COR-L47 (cell line): ENCODE data around the gene USP11.

ENCODE experiments used
- DNase-seq: peaks from one replicate; lab custom pipeline; 2025; lab: John Stamatoyannopoulos, UW

USP11 gene

DNA sequence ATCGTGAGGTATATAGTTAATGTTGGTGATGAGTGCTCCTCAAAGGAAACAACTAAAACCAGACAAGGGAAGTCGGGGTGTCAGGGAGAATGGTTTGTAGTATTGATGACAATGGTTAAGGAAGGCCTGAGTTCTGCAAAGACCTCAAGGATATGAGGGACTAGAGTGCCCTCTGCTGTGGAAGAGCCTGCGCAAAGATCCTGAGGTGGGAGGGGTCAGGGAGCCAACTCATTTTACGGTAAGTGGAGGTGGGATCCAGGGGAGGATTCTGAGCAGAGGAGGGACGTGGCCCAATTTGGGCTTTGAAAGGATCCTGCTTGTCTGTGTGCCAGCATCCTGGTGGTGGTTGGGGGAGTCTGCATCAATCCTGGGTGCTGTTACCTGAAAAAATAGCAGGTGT lies 27.8 kb upstream of the USP11 start:
- DNase-seq: no peak

DNA sequence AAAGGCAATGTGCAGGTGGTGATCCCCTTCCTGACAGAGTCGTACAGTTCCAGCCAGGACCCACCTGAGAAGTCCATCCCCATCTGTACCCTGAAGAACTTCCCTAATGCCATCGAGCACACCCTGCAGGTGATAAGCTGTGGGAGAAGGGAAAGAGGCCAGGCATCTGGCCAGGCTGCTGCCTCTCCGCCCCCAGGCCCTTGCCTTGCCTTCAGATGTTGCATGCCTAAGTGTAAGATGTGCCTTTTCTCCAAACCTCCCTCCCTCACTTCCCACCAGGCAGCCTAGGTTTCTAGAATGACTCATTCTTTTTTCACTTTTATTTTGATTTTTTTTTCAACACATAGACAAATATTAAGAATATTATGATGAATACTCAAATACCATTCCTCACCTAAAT lies 26.5 kb upstream of the USP11 start:
- DNase-seq: no peak

DNA sequence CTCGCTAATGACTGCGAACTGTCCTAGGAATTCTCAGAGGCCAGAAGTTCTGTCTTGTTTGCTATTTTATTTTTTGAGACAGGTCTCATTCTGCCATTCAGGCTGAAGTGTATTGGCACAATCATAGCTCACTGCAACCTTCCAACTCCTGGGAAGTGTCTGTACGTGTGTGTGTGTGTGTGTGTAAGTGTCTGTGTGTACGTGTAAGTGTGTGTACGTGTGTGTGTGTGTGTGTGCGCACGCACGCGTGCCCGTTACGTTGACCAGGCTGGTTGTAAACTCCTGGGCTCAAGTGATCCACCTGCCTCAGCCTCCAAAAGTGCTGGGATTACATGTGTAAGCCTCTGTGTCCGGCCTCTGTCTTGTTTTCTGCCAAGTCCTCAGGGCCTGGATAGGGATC lies 24.7 kb upstream of the USP11 start:
- no peak for DNase-seq

DNA sequence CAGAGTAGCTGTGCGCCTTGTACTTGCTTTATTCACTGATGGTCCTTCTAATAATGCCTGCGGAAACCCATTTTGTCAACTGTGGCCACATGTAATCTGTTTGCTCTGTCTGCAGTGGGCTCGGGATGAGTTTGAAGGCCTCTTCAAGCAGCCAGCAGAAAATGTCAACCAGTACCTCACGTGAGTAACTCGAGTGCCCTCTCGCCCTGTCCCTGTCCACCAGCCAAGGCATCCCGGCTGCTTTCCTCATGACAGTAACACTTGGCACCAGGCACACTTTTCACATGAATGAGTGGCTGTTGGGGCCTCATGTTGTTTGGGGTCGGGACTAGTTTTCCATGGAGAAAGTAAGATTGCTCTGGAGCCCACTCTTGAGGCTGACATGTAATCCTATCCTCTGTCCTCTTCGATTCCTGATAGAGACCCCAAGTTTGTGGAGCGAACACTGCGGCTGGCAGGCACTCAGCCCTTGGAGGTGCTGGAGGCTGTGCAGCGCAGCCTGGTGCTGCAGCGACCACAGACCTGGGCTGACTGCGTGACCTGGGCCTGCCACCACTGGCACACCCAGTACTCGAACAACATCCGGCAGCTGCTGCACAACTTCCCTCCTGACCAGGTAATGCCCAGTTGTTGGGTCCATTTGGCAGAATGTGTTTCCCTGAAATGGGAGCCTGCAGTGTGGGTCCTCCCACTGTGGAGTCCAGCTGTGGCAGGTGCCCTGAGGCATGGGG lies 23.1 kb upstream of the USP11 start:
- no peak for DNase-seq

DNA sequence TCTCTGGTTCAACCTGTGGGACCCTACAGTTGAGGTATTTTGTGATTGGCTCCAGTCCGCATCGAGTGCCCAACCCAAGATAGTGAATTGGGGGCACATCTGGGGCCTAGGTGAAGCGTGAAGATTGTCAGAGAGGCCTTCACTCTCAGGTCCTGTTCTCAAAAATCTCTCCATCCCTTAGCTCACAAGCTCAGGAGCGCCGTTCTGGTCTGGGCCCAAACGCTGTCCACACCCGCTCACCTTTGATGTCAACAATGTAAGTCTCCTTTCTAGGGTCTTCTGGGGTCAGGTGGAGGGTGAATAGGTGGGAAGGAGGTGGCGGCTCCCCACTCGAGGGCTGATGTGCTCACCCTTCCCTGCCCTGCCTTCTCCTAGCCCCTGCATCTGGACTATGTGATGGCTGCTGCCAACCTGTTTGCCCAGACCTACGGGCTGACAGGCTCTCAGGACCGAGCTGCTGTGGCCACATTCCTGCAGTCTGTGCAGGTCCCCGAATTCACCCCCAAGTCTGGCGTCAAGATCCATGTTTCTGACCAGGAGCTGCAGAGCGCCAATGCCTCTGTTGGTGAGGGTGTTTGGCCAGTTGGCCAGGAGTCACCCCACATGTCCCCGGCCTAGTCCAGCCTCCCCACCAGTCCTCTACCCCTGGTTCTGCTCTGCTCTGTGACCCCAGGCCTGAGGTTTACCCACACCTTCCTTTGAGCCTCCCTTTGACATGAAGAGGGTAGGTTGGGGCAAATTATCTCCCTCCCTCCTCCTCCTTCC lies 22.0 kb upstream of the USP11 start:
- no peak for DNase-seq

DNA sequence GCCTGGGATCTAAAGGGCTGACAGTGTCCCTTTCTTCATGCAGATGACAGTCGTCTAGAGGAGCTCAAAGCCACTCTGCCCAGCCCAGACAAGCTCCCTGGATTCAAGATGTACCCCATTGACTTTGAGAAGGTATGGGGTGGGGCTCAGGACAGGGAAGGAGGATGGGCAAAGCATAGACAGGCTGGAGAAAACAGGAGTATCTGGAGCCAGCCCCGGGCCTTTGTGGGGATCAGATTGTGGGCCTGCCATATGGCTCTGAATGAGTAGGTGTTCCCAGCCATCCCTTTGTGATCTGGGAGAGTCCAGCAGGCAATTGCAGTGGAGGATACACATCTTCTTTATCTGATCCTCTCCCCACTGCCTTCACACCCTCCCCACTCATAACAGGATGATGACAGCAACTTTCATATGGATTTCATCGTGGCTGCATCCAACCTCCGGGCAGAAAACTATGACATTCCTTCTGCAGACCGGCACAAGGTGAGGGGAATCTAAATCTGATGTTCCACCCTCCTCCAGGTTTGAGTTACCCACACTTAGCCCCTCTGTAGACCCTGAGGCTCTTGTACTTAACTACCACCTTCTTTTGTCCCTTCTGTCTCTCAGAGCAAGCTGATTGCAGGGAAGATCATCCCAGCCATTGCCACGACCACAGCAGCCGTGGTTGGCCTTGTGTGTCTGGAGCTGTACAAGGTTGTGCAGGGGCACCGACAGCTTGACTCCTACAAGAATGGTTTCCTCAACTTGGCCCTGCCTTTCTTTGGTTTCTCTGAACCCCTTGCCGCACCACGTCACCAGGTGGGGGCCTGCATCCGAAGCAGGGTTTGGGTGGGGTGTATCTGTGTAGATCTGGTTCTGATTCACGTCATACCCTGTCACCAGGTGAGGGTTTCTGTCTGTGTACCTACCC lies 20.2 kb upstream of the USP11 start:
- DNase-seq: no peak

DNA sequence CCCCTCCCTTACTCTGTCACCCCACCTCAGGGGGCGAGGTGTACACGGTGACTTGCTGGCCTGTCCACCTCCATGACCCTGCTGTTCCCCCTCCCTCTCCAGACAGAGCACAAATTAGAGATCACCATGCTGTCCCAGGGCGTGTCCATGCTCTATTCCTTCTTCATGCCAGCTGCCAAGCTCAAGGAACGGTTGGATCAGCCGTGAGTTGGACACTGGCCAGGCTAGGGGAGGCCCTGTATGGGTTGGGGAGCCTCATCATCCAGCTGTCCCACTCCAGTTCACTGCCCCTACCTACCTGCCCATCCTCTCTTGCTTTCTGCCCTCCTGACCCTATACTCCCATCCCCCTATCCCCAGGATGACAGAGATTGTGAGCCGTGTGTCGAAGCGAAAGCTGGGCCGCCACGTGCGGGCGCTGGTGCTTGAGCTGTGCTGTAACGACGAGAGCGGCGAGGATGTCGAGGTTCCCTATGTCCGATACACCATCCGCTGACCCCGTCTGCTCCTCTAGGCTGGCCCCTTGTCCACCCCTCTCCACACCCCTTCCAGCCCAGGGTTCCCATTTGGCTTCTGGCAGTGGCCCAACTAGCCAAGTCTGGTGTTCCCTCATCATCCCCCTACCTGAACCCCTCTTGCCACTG lies 18.3 kb upstream of the USP11 start:
- DNase-seq: no peak

DNA sequence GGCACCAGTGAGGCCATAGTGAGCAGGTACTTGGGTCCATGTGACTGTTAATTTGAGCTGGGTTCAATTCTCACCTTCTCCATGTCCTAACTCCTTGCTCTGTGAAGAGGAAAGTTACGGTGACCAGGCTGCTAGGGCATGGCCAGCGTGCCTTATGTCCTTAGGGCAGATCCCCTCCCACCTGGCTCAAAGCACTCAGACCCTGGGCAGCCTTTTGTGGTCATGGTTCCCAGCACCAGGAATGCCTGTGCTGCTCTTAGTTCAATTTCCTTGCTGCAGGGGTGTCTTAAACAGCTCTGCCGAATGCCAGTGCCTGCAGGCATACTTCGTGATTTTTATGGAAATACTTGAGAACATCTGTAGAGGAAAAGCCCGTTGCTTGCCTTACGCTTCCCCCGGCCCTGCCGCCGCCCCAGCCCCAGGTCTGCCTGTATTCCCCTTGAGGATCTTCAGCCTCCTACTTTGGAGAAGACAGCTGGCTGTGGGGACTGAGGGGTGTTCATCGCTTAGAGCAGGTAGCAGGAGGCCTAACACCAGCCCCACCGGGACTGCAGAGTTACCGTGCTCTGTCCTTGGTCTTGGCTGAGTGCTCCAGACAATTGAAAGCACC lies 17.4 kb upstream of the USP11 start:
- no peak for DNase-seq

DNA sequence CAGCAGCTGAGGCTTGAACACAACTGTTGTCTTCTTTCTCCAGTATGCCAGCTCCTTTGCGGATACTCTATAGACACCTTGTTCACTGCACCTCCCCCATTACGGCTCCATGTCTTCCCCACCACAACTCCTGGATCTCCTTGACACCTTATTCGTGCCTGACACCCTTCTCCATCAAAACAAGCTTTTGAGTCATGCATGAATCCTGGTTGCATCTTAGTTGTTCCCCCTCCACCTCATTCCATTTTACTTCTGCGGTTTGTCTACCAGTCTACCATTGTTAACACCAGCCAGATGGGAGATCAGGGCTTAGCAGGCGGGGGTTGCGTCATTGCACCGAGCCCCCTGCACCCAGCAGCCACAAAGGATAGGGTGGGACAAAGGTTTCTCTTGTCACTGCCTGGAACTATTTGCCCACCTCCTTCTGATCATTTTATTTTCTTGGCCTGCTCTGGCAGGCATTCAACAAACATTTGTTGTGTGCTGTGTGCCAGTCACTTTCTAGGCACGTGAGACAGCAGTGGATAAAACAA lies 16.4 kb upstream of the USP11 start:
- no peak for DNase-seq

DNA sequence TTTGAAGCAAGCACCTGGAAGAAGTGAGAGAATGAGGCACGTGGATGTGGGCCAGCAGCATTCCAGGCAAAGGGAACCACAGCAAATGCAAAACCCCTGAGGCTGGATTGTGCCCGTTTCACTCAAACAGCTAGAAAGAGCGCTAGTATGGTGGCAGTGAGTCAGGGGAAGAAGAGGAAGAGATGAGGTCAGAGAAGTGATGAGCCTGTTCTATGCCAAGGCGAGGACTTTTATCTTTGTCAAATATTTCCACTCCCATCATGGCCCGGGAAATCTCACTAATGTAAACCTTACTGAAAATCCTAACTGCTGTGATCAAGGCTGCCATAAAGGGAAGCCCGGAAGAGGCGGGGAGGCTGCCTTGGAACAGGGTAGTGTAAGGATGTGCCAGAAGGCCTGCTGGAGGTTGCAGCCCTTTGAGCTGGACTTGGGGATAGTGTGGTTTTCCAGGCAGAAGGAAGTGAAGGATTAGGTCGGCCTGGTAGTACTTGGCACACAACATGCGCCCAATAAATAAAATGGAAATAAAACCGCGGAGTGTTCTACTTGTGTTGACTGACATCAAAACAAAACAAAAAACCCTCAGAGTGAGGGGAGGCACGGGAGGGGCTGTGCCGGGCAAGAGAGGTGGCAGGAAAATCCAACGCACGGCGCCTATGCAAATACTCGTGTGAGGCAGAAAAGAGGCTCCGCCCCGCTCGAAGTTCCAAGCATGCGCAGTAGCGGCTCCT lies 15.5 kb upstream of the USP11 start:
- DNase-seq: no peak

DNA sequence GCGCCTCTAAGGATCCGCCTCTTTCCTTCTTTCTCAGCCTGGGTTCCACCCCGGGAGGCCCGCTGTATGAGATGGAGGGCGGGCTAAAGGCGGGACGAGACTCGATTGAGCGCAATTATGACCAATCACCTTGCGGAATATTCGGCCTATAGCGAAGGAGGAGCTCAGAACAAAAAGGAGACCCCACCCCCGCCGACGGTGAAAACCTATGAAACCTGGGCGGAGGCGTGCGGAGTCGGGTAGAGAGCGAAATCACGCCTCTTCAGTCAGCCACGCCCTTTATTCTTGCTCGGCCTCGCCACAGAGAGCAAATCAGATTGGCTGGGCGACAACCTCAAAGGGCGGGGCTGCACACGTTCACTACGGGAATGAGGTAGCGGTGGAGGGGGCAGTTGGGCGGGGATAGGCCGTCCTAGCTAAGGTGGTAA lies 14.9 kb upstream of the USP11 start:
- DNase-seq: peak; percentile 96

DNA sequence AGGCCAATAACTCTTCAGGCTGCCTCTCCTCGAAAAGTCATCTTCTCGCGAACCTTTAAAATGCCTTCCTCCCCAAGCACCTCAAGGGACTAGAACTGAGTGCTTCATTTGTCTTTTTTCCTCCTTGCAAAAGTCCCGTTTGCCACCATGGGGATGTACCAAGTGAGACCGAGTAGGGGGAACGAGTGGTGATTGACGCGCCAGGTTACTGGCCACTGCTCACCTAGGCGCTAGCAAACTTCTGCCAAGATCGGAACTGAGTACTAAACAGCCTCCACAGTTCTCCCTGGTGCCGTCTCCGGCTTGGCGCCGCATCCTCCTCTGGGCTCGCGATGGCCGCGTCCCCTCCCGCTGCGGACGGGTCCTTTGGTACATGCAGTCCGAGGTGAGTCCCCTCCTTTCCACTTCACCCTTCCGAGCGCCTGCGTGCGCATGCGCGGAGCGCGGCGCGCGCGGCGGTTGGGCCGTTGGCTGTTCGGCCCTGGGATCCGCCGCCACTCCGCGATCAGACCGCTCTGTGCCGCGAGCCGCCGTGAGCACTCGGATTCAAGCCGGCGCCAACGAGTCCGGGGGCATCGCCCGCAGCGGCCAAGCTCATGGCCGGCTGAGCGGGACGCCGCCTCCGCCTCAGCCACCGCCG lies 14.4 kb upstream of the USP11 start, which contains the start of gene CDK16:
CDK16 (plus strand) TSS at position 402 of the 640 bp plus-strand sequence. CDS start 4,877 bp downstream, outside the sequence.
- DNase-seq: peak; percentile 53

DNA sequence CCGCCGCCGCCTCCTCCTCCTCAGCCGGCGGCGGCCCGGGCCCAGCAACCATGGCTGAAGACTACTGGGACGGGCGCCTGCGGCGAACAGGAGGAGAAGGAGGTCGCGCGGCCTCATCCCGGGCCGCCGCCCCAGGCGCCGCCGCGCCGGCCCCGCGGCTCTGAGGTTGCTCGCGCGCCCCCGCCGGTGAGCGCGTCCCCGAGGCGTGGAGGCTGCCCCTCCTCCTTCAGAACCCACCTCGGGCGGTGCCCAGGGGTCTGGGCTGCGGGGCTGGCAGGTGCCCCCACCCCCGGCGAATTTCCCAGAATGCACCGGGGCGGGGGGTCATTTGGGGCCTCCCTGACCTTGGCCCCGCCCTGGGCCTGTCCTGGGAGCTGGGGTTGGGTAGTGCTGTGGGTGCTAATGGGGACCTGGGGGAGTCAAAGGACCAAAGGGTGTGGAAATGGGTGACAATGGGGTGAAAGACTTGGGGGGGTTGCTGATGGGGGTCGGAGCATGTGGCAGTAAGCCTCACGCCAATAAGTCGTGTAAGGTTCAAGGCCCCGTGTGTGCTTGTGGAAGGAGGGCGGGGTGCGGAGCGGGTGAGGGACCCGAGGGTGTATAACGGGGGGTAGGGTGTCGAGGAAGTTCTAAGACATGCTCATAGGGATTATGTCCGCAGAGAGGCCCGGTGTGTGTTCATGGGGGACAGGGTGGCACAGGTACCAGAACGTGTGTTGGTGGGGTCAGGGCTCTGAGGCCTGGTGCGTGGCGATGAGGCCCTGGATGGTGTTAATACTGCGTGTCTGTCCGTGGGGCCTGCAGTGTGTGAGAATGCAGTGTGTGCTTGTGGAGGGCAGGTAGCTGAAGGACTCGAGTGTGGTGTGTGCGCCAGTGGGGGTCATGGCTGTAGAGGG lies 13.6 kb upstream of the USP11 start:
- DNase-seq: no peak

DNA sequence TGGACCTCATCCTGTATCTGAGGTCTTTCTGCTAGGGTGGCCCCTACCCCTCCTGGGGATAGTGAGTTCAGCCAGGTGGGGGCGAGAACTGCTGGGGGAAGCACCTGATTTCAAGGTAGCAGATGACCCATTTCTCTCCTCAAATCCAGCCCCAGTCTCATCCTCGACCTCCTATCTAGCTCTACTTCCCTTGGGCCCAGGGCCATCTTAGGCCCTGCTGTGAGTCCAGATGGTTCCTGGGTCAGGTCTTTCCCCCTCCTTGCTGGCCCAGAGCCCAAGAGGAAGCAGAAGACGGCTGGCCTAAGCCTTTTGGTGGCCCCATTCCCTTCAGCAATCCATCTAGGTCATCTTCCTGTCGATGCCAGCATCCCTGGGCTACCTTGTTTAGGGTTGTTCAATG lies 11.1 kb upstream of the USP11 start:
- DNase-seq: no peak

DNA sequence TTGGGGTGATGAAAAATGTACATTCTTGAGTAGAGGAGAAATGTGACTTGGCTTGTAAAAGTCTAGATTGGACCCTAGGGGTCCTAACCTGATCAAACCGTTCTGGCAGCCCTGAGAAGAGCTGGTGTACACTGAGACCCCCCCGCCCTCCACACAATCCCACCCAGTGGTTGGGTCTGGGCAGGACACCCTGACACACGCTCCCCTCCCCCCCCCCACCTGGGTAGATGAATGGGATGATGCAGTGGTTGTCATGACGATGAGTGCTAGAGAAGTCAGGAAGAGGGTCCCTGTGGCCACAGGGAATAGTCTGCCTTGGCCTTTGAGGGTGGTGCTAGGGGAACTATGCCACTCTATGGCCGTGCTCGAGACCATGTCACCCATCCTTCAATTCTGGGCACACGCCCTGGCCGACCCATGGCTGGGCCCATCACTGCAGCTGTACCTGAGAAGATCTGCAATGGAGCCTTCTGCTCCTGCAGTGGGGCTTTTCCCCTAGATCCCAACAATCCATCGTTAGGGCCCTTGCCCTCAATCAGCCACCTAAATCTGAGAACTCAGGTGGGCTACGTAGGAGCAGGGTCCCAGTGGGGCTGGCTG lies 10.0 kb upstream of the USP11 start:
- DNase-seq: no peak

DNA sequence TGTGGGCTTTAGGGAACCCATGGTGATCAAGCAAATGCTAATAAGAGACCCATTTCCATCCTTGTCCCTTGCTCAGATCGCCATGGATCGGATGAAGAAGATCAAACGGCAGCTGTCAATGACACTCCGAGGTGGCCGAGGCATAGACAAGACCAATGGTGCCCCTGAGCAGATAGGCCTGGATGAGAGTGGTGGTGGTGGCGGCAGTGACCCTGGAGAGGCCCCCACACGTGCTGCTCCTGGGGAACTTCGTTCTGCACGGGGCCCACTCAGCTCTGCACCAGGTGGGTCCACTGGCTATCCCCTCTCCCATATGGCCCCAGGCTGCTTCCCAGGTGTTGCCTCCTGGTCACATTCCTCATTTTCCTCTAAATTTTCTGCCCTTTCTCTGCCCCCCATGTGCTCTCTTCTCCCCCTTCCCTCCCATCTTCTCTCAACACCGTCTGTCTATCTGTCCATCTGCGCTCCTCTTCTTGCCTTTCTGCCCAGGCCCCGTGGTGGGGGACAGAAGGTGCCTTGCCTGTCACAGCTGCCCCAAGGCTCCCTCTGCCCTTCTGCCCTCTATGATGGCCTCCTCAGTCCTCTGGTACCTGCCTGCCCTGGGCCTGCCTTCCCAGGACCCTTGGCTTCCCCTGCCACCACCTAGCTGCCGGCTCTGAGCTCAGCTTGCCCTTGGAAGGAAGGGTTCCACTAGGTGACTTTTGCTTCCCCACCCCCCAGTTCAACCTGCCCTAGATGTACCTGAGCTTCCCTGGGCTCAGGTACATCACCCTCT lies 9.1 kb upstream of the USP11 start:
- no peak for DNase-seq

DNA sequence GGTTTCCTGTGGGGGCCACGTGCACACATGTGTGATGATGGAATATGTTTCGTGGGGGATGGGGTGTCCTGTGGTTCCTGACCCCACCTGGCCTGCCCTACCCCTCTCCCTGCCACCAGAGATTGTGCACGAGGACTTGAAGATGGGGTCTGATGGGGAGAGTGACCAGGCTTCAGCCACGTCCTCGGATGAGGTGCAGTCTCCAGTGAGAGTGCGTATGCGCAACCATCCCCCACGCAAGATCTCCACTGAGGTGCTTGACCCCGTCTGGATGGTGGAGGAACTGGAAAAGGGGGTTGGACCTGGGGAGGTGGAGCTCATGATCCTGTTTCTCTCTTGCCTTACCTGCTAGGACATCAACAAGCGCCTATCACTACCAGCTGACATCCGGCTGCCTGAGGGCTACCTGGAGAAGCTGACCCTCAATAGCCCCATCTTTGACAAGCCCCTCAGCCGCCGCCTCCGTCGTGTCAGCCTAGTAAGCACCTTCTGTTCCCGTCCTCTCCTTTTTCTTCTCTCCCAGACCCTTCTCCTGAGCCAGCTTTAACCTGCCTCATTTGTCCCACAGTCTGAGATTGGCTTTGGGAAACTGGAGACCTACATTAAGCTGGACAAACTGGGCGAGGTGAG lies 8.4 kb upstream of the USP11 start:
- no peak for DNase-seq
